Measurements from ENCODE around the gene CTSL. TPM values are rescaled to one million over a fixed set of nuclear protein-coding genes. Genes with fewer than 3 reads are reported as not detected.

CTSL gene
- total and polyA plus RNA-seq, 2 of the 13 experiments (the other 11 are each of a cell fraction or from before 2014, with no cell fraction given): 78.1 to 113 TPM

- TF ChIP-seq, protein P1, sequence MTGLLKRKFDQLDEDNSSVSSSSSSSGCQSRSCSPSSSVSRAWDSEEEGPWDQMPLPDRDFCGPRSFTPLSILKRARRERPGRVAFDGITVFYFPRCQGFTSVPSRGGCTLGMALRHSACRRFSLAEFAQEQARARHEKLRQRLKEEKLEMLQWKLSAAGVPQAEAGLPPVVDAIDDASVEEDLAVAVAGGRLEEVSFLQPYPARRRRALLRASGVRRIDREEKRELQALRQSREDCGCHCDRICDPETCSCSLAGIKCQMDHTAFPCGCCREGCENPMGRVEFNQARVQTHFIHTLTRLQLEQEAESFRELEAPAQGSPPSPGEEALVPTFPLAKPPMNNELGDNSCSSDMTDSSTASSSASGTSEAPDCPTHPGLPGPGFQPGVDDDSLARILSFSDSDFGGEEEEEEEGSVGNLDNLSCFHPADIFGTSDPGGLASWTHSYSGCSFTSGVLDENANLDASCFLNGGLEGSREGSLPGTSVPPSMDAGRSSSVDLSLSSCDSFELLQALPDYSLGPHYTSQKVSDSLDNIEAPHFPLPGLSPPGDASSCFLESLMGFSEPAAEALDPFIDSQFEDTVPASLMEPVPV (CRISPR knock-in tag; IDR thresholded peaks at IDR 0.05): no peak; the same call in 1 of the 2 replicates
- TF ChIP-seq TGIF2 (CRISPR knock-in tag; IDR thresholded peaks at IDR 0.05) (no peak), CBX2 (IDR thresholded peaks at IDR 0.05; ENCODE audit: low read depth, low read length) (no peak), CBX2 (CRISPR knock-in tag; IDR thresholded peaks at IDR 0.05; ENCODE audit: low read depth) (peak; percentile 60; the same call in 1 of the 2 replicates), RFX5 (IDR thresholded peaks at IDR 0.05; ENCODE audit: low read depth, low read length) (no peak), ZSCAN21 (CRISPR knock-in tag; IDR thresholded peaks at IDR 0.05; ENCODE audit: borderline replicate concordance) (peak; percentile 86), AHR (CRISPR knock-in tag; IDR thresholded peaks at IDR 0.05) (peak; percentile 73; the same call in 1 of the 2 replicates), MED1 (CRISPR knock-in tag; IDR thresholded peaks at IDR 0.05) (peak; percentile 66), ISL2 (CRISPR knock-in tag; IDR thresholded peaks at IDR 0.05) (peak; percentile 85), ZNF142 (CRISPR knock-in tag; IDR thresholded peaks at IDR 0.05) (peak; percentile 84), SRSF9 (IDR thresholded peaks at IDR 0.05; ENCODE audit: borderline replicate concordance, insufficient read depth, low read depth, low read length, poor library complexity, severe bottlenecking) (no peak), DMAP1 (CRISPR knock-in tag; IDR thresholded peaks at IDR 0.05) (peak; percentile 86), BRCA1 (CRISPR knock-in tag; IDR thresholded peaks at IDR 0.05) (no peak; the same call in 1 of the 2 replicates), GABPB1 (CRISPR knock-in tag; IDR thresholded peaks at IDR 0.05) (peak; percentile 82), HNRNPK (IDR thresholded peaks at IDR 0.05; ENCODE audit: low read depth, low read length, poor library complexity, severe bottlenecking) (no peak), CEBPZ (IDR thresholded peaks at IDR 0.05; ENCODE audit: low read length) (no peak)
- TF ChIP-seq, protein P2, sequence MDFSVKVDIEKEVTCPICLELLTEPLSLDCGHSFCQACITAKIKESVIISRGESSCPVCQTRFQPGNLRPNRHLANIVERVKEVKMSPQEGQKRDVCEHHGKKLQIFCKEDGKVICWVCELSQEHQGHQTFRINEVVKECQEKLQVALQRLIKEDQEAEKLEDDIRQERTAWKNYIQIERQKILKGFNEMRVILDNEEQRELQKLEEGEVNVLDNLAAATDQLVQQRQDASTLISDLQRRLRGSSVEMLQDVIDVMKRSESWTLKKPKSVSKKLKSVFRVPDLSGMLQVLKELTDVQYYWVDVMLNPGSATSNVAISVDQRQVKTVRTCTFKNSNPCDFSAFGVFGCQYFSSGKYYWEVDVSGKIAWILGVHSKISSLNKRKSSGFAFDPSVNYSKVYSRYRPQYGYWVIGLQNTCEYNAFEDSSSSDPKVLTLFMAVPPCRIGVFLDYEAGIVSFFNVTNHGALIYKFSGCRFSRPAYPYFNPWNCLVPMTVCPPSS (IDR thresholded peaks at IDR 0.05): no peak
Measured at GRCh38 chr9:87725900-87726709, at the start of gene CTSL (continued).
